Stimulated activated memory B cell treated with anti-CD40 and anti-IgM and Interleukin-4, amounts not matched to agents 10 μg/mL and 1 μg/mL and 100 μg/mL, for 72 hours (primary cell): ENCODE data around the gene TMEM74B.
A peak's percentile ranks its signal among the peaks of the same experiment; 100 is the strongest.
"Not testable (repeated sequence)": the region's sequence is repeated elsewhere in the genome, so short reads cannot be mapped to it uniquely, and the experiment has no call there.

ENCODE experiments used
- ATAC-seq: fragments of 150-1000 bp; cut with Tn5 transposase; 2 replicates; pipeline ENCODE4 v1.10.0; 2021
- H3K27ac Mint-ChIP-seq: one replicate; pipeline ENCODE4 v1.8.0; 2022; ENCODE audit warnings: mild to moderate bottlenecking, mixed read lengths
- H3K27me3 Mint-ChIP-seq: one replicate; pipeline ENCODE4 v1.8.0; 2022; ENCODE audit warnings: mixed read lengths
- H3K36me3 Mint-ChIP-seq: one replicate; pipeline ENCODE4 v1.8.0; 2022; ENCODE audit warnings: mixed read lengths
- H3K4me1 Mint-ChIP-seq: one replicate; pipeline ENCODE4 v1.8.0; 2022; ENCODE audit warnings: mixed read lengths
- H3K4me3 Mint-ChIP-seq: one replicate; pipeline ENCODE4 v1.8.0; 2022; ENCODE audit warnings: mild to moderate bottlenecking, moderate library complexity, mixed read lengths
- H3K9me3 Mint-ChIP-seq: one replicate; pipeline ENCODE4 v1.8.0; 2022; ENCODE audit warnings: mixed read lengths

TMEM74B gene

DNA sequence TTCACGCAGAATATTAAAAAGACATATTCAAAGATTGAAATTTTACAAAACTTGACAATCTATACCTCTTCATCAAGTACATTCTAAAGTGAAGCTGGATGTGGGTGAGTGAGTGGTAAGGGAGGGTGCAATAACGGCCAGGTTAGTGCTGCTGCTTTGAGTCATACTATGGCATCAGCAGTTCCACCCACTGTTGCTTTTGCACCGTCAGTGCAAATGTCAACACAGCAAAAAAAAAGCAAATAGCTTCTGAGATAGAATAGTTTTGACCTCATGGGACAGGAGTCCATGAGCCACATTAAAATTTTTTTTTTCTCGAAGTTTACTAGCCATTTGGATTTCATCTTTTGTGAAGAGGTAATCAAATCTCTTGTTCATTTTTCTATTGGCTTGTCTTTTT lies 34.6 kb downstream of the TMEM74B start:
- peaks cover 81% of the 10 kb centered on the region for H3K36me3 Mint-ChIP-seq
- no peak for ATAC-seq

DNA sequence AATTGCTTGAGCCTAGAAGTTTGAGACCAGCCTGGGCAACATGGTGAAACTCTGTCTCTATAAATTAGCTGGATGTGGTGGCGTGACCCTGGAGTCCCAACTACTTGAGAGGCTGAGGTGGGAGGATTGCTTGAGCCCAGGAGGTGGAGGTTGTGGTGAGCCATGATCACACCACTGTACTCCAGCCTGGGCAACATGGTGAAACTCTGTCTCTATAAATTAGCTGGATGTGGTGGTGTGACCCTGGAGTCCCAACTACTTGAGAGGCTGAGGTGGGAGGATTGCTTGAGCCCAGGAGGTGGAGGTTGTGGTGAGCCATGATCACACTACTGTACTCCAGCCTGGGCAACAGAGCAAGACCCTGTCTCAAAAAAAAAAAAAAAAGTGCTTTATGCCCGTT lies 35.0 kb downstream of the TMEM74B start:
- Mint-ChIP-seq H3K4me1 (peaks cover 12% of the 10 kb centered on the region), H3K36me3 (peaks cover 81% of the 10 kb centered on the region)
- ATAC-seq, H3K27ac Mint-ChIP-seq, H3K9me3 Mint-ChIP-seq, H3K4me3 Mint-ChIP-seq, H3K27me3 Mint-ChIP-seq: not testable (repeated sequence)

More for the DNA sequence above, 34.6 kb downstream of the TMEM74B start:
- Mint-ChIP-seq H3K27ac (no peak overlapping the region), H3K4me3 (no peak overlapping the region), H3K9me3 (no peaks in the 10 kb centered on the region), H3K27me3 (no peaks in the 10 kb centered on the region), H3K4me1 (peaks cover 12% of the 10 kb centered on the region)

DNA sequence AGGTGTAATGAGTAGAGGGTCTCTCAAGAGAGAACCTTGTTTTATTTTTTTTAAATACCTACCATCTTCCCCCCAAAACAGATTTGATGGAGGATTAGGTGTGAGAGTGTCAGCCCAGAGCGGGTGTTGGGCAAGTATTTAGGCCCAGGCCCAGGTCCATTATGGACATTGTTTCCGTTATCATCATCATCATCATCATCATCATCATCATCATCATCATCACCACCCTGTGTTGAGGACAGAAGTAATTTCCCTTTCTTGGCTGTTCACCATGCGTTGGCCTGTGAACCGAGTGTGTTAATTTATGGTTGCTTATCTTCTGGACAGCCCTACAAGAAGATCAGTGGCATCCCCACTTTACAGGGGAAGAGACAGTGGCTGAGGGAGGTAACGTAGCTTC lies 37.8 kb downstream of the TMEM74B start:
- peaks cover 16% of the 10 kb centered on the region for H3K4me1 Mint-ChIP-seq
- no peaks in the 10 kb centered on the region for H3K27me3 Mint-ChIP-seq
- peaks cover 61% of the 10 kb centered on the region for H3K36me3 Mint-ChIP-seq
- H3K9me3 Mint-ChIP-seq = no peaks in the 10 kb centered on the region
- no peak overlapping the region for H3K4me3 Mint-ChIP-seq
- no peak overlapping the region for H3K27ac Mint-ChIP-seq
- no peak for ATAC-seq

DNA sequence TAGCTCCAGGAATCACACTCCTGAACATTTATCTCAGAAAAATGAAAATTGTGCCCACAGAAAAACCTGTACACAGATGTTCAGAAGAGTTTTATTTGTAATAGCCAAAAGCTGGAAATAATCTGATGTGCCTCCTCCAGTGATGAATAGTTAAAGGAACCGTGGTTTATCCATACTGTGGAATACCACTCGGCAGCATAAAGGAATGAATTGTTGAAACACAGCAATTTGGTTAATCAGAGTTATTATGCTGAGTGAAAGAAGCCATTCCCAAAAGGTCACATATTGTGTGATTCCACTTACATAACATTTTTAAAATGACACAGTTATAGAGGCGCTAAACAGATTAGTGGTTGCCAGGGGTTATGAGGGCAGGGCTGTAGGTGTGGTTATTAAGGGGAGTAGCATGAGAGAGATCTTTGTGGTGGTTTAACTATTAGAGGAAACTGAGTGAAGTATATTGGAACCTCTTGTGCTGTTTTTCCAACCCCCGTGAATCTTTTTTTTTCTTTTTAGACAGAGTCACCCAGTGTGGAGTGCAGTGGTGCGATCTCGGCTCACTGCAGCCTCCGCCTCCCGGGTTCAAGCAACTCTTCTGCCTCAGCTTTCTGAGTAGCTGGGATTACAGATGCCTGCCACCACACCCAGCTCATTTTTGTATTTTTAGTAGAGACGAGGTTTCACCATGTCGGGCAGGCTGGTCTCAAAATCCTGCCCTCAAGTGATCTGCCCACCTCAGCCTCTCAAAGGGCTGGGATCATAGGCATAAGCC lies 40.2 kb downstream of the TMEM74B start:
- Mint-ChIP-seq H3K4me1 (peaks cover 16% of the 10 kb centered on the region), H3K4me3 (no peak overlapping the region), H3K27ac (no peak overlapping the region), H3K9me3 (no peaks in the 10 kb centered on the region), H3K36me3 (peaks cover 62% of the 10 kb centered on the region), H3K27me3 (no peaks in the 10 kb centered on the region)
- no peak for ATAC-seq

DNA sequence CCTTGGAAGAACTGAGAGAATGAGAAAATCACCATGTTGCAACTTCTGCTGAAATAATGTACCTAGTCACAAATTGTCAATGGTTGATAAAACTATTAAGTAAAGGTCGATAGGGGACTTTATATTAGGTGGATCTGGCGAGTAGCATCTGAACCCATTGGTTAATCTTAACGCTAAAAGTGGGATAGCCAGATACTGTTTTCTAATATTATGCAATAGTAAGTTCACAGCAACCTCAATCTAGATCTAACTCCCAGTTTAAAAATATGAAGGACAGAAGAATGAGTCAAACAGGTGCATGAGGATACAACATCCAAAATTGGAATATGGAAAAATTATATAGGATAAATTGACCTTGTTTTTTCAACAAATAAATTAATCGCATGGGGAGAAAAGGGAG lies 47.5 kb downstream of the TMEM74B start:
- no peak overlapping the region for H3K27ac Mint-ChIP-seq
- H3K27me3 Mint-ChIP-seq = no peaks in the 10 kb centered on the region
- peaks cover 84% of the 10 kb centered on the region for H3K36me3 Mint-ChIP-seq
- no peaks in the 10 kb centered on the region for H3K9me3 Mint-ChIP-seq
- no peak overlapping the region for H3K4me3 Mint-ChIP-seq
- no peak for ATAC-seq
- H3K4me1 Mint-ChIP-seq = peaks cover 18% of the 10 kb centered on the region

DNA sequence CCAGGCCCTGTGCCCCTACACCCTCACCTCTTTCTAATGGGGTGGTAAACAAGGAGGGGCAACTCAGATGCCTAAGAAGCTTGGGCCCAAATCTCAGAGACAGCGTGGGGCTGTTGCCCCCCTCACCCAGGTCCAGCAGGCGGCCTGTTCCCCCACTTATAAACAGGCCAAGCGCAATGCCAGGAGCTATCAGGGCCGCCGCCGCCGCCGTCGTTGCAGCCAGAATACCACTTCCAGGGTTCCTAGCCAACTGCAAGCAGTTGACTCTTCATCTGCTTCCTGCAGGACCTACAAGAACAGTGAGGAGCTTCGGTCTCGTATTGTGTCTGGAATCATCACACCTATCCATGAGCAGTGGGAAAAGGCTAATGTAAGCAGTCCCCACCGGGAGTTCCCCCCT lies 49.9 kb downstream of the TMEM74B start:
- Mint-ChIP-seq H3K36me3 (peaks cover 88% of the 10 kb centered on the region), H3K27me3 (no peaks in the 10 kb centered on the region), H3K27ac (no peak overlapping the region), H3K4me3 (no peak overlapping the region), H3K9me3 (no peaks in the 10 kb centered on the region), H3K4me1 (peaks cover 39% of the 10 kb centered on the region)
- ATAC-seq = no peak

DNA sequence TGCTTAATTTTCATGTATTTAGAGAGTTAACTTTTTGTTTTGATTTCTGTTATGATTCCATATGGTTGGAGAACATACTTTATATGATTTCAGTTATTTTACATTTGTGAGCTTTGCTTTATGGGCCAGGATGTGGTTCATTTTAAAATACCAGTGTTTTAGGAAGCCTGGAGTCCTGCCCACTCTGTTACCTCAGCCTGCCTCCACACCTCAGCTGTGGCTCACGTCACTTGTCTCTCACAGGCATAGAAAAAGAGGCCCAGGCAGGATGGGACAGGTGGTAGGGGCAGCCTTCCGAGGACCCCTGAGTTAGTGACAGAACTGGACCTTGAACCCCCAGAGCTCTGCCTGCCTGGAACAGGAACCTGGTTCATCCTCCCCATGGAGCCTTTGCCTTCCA lies 50.4 kb downstream of the TMEM74B start:
- H3K4me3 Mint-ChIP-seq = no peak overlapping the region
- peaks cover 90% of the 10 kb centered on the region for H3K36me3 Mint-ChIP-seq

DNA sequence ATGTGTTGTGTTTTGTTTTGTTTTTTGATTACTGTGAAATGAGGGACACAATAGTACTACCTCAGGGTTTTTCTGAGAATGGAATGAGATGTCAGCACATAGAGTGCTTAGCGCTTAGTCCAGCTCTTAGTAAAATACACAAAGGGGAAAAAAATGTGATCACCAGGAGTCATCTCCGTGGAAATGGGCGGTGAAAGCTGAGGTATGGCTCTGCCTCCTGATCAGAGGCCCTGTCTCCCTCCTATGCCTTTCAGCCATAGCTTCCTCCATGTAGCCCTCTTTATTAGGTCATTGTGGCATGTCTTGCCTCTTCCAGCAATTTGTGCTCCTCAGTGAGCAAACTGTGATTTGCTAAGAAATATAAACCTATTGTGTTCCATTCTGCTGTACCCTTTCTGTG lies 53.4 kb downstream of the TMEM74B start:
- Mint-ChIP-seq H3K4me1 (peaks cover 39% of the 10 kb centered on the region), H3K27me3 (no peaks in the 10 kb centered on the region), H3K36me3 (peaks cover 86% of the 10 kb centered on the region), H3K4me3 (peak overlapping the region; percentile 11), H3K9me3 (no peaks in the 10 kb centered on the region), H3K27ac (peak overlapping the region; percentile 76)
- no peak for ATAC-seq

More for the DNA sequence above, 50.4 kb downstream of the TMEM74B start:
- Mint-ChIP-seq H3K4me1 (peaks cover 39% of the 10 kb centered on the region), H3K9me3 (no peaks in the 10 kb centered on the region), H3K27ac (no peak overlapping the region), H3K27me3 (no peaks in the 10 kb centered on the region)
- no peak for ATAC-seq

DNA sequence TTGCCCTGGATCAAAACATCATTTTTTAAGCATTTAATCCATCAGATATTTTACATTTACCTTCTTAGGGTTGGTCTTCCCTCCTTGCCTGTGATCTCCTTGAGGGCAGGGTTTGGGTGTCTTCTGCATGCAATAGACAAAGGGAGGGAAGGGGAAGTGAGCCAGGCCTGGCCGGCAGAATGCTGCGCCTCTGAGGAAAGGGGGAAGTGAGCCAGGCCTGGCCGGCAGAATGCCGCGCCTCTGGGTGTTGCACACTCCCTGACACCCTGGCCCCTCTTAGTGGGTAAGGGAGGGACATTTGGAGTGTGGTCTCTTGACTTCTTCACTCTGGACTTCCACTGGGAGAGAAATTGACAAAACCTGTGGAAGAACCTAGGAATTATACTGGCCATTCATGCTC lies 53.9 kb downstream of the TMEM74B start:
- peak; percentile 83 for ATAC-seq
- Mint-ChIP-seq H3K36me3 (peaks cover 87% of the 10 kb centered on the region), H3K4me3 (peak overlapping the region; percentile 11), H3K4me1 (peaks cover 42% of the 10 kb centered on the region), H3K27ac (peak overlapping the region; percentile 76), H3K27me3 (no peaks in the 10 kb centered on the region), H3K9me3 (no peaks in the 10 kb centered on the region)
